Kidney (tissue), 14 donors: Measurements from ENCODE around the gene COPS3. TPM values are rescaled to one million over a fixed set of nuclear protein-coding genes. Genes with fewer than 3 reads are reported as not detected.
"Not testable (repeated sequence)": the region's sequence is repeated elsewhere in the genome, so short reads cannot be mapped to it uniquely, and the experiment has no call there.

Experiments
- DNase-seq, 5 donors: peaks; one replicate each; pipeline ENCODE4 v3.0.0-alpha.2; 2013 to 2020
- FAIRE-seq: peaks from 2 replicates; lab custom pipeline; 2012; peaks lifted over from hg19 to GRCh38; lab: Jason Lieb, UNC
- H3K27ac ChIP-seq, 2 donors: one replicate each; pipeline ENCODE4 v1.7.0; 2013; ENCODE audit warnings: low read depth in 2 of 2, low read length in 2 of 2, inconsistent platforms in 1 of 2
- H3K27me3 ChIP-seq: one replicate; pipeline ENCODE4 v1.7.1; 2013; ENCODE audit warnings: low read length, inconsistent platforms; ENCODE audit not compliant: control insufficient read depth, insufficient read depth
- H3K36me3 ChIP-seq, 3 donors: one replicate each; pipeline versions ENCODE4 v1.7.0 to v1.7.1; 2013; ENCODE audit warnings: low read length in 3 of 3, control low read depth in 1 of 3, inconsistent platforms in 1 of 3; ENCODE audit not compliant: insufficient read depth in 3 of 3, control insufficient read depth in 2 of 3
- H3K4me1 ChIP-seq, 3 donors: one replicate each; pipeline versions ENCODE4 v1.7.0 to v1.7.1; 2013; ENCODE audit warnings: low read length in 3 of 3, inconsistent platforms in 1 of 3, low read depth in 1 of 3; ENCODE audit not compliant: control insufficient read depth in 2 of 3, insufficient read depth in 2 of 3
- H3K4me3 ChIP-seq, 3 donors: one replicate each; pipeline versions ENCODE4 v1.7.0 to v1.8.1; 2013; ENCODE audit warnings: low read length in 3 of 3, control low read depth in 1 of 3, inconsistent platforms in 1 of 3
- H3K9ac ChIP-seq, 3 donors: one replicate each; pipeline versions ENCODE4 v1.7.0 to v1.7.1; 2013; ENCODE audit warnings: low read length in 3 of 3, control low read depth in 1 of 3, inconsistent platforms in 1 of 3
- H3K9me3 ChIP-seq, 3 donors: one replicate each; pipeline versions ENCODE4 v1.7.0 to v1.7.1; 2013; ENCODE audit warnings: low read length in 3 of 3, control low read depth in 1 of 3, inconsistent platforms in 1 of 3; ENCODE audit not compliant: control insufficient read depth in 2 of 3, insufficient read depth in 1 of 3
- intact Hi-C: fragments of 100-400 bp; cut with DNase I; formaldehyde crosslinking; loops from one replicate; pipeline ENCODE4 v1.11.1; 2022
- polyA plus RNA-seq: library from polyadenylated mRNA; stranded (reverse); fragments of 350-450 nt; fragmentation: Illumina TruSeq; extraction: RNeasy Lipid Tissue Mini Kit (QIAGEN cat#74804); gene quantifications from one replicate; pipeline ENCODE4 v1.2.3, GENCODE V29; 2014; ENCODE audit warnings: low read depth, low replicate concordance; ENCODE audit not compliant: insufficient read depth
- total RNA-seq: library from RNA; stranded (reverse); fragmentation: NEBNext Ultra II Directional; extraction: Animal tissue kit (Norgen Biotek cat#: 25700); gene quantifications from one replicate; pipeline ENCODE4 v1.2.1, GENCODE V29; 2021
- TF ChIP-seq, protein P1 (sequence below): IDR thresholded peaks from 3 replicates; pipeline ENCODE4 v1.5.1; 2012; ENCODE audit warnings: mild to moderate bottlenecking, moderate library complexity, borderline replicate concordance; ENCODE audit not compliant: insufficient read depth; ENCODE audit errors: extremely low read depth
- donor health status: control.
- donor health status: control.
- donor health status: control.
- donor health status: control.
- donor health status: control.
- donor health status: DM: yes; HTN: yes; CAD: no.
- donor health status: Normal renal cell carcinoma (clear cell type).

Gene COPS3
- total and polyA plus RNA-seq, 2 donors from 2014 or later: 46.9 to 48.1 TPM

DNA sequence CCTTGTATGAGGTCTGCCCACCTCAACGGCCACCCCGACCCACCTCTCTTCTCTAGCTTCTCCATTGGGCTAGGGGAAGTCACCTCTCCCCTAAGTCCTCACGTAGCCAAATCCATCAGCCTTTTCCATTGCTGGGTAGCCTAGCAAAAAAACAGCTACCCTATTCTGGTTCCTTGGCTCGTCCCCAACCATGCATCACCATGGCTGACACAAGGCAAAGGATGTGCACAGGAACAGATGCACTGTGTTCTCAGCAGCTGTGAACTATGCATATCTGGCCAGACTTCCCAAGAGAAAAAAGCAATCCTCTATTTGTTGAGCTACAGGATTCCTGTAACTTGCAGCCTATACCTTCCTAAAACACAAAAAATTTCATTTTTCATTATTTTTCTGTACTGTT is 22.0 kb downstream of the COPS3 start:
- TF ChIP-seq, protein P1, sequence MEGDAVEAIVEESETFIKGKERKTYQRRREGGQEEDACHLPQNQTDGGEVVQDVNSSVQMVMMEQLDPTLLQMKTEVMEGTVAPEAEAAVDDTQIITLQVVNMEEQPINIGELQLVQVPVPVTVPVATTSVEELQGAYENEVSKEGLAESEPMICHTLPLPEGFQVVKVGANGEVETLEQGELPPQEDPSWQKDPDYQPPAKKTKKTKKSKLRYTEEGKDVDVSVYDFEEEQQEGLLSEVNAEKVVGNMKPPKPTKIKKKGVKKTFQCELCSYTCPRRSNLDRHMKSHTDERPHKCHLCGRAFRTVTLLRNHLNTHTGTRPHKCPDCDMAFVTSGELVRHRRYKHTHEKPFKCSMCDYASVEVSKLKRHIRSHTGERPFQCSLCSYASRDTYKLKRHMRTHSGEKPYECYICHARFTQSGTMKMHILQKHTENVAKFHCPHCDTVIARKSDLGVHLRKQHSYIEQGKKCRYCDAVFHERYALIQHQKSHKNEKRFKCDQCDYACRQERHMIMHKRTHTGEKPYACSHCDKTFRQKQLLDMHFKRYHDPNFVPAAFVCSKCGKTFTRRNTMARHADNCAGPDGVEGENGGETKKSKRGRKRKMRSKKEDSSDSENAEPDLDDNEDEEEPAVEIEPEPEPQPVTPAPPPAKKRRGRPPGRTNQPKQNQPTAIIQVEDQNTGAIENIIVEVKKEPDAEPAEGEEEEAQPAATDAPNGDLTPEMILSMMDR: no peak
- peaks cover 6 to 33% (median 27%) of the 10 kb centered on the region in 3 donors for H3K36me3 ChIP-seq
- no peak overlapping the region for H3K9ac ChIP-seq
- no peaks in the 10 kb centered on the region for H3K4me1 ChIP-seq
- intact Hi-C loops: no loop called here
- no peak overlapping the region for H3K4me3 ChIP-seq
- no peaks in the 10 kb centered on the region for H3K9me3 ChIP-seq
- no peak for DNase-seq
- H3K27me3 ChIP-seq: no peaks in the 10 kb centered on the region
- no peak for FAIRE-seq
- no peak overlapping the region for H3K27ac ChIP-seq

DNA sequence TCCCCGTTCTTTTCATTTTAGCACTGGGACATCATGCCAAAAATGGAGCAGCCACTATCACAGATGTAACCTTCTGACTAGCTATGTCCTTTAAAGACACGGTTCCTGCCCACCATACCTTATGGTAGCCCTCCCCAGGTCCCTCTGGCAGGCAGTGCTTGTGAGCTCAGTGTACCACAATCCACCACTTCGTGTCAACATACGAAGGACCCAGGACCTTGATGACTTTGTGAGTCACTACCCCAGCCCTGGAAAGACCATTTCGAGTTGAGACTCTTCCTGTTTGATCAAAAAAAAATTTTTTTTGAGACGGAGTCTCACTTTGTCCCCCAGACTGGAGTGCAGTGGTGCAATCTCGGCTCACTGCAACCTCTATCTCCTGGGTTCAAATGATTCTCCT is 23.0 kb downstream of the COPS3 start:
- Histone ChIP-seq H3K27ac (no peak overlapping the region), H3K36me3 (peaks cover 8 to 37% (median 24%) of the 10 kb centered on the region in 3 donors), H3K9ac (no peak overlapping the region), H3K27me3 (no peaks in the 10 kb centered on the region), H3K4me3 (no peak overlapping the region), H3K9me3 (no peaks in the 10 kb centered on the region), H3K4me1 (no peaks in the 10 kb centered on the region)
- FAIRE-seq: no peak
- intact Hi-C loops: no loop called here
- no peak for DNase-seq
- TF ChIP-seq, protein P1: no peak

DNA sequence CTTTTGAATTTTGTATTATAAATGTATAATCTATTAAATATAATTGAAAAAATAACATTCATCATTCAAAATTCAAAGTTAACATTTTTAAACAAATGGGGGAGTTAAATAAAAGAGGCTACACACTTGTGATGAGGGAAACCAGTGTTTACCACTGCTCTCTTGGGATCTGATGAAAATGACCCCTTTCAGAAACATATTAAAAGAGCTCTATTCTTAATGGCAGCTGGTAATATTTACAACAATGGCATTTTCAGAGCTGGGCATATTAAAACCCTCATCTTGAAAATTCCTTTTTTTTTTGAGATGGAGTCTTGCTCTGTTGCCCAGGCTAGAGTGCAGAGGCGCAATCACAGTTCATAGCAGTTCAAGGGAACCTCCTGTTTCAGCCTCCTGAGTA is 24.7 kb downstream of the COPS3 start:
- no peaks in the 10 kb centered on the region for H3K27me3 ChIP-seq
- DNase-seq (no peak), FAIRE-seq (no peak)
- H3K27ac ChIP-seq: no peak overlapping the region
- no peak overlapping the region for H3K4me3 ChIP-seq
- intact Hi-C loops: no loop called here
- peaks cover 12 to 42% (median 23%) of the 10 kb centered on the region in 3 donors for H3K36me3 ChIP-seq
- no peak overlapping the region for H3K9ac ChIP-seq
- no peaks in the 10 kb centered on the region for H3K9me3 ChIP-seq
- TF ChIP-seq, protein P1: no peak
- no peaks in the 10 kb centered on the region for H3K4me1 ChIP-seq

DNA sequence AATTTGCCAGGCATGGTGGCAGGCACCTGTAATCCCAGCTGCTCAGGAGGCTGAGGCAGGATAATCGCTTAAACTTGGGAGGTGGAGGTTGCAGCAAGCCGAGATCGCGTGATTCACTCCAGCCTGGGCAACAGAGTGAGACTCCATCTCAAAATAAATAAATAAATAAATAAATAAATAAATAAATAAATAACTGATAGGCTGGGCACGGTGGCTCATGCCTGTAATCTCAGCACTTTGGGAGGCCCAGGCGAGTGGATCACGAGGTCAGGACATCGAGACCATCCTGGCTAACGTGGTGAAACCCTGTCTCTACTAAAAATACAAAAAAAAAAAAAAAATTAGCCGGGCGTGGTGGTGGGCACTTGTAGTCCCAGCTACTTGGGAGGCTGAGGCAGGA is 25.4 kb downstream of the COPS3 start:
- H3K9me3 ChIP-seq, H3K4me3 ChIP-seq, H3K4me1 ChIP-seq, FAIRE-seq, DNase-seq, intact Hi-C loops, H3K27ac ChIP-seq, H3K27me3 ChIP-seq, H3K9ac ChIP-seq: not testable (repeated sequence)
- H3K36me3 ChIP-seq: peaks cover 12 to 43% (median 20%) of the 10 kb centered on the region in 3 donors
